Calu3 (cell line): ENCODE data around the gene EID3. TPM values are rescaled to one million over a fixed set of nuclear protein-coding genes. Genes with fewer than 3 reads are reported as not detected.

Source experiments
- BruUV-seq: library from RNA; stranded (reverse); fragments of 400-500 nt; replicated peaks from 2 replicates; lab custom pipeline; 2021; lab: Mats Ljungman, UMichigan
- CTCF ChIA-PET: fragments of 300-600 bp; sonication (Branson Sonifier 250); formaldehyde crosslinking; loops from one replicate; lab custom pipeline; 2022; ENCODE audit warnings: antibody characterized with exemption; lab: Charles Lee
- DNase-seq: peaks from one replicate; pipeline ENCODE4 v3.0.0; 2022
- H3K27ac Mint-ChIP-seq: one replicate; pipeline ENCODE4 v1.8.0; 2022; ENCODE audit warnings: mixed read lengths; ENCODE audit not compliant: unreplicated experiment
- H3K27me3 Mint-ChIP-seq: one replicate; pipeline ENCODE4 v1.8.0; 2022; ENCODE audit warnings: mixed read lengths; ENCODE audit not compliant: unreplicated experiment
- H3K36me3 Mint-ChIP-seq: one replicate; pipeline ENCODE4 v1.8.0; 2022; ENCODE audit warnings: mild to moderate bottlenecking, moderate library complexity, mixed read lengths; ENCODE audit not compliant: insufficient read depth, unreplicated experiment
- H3K4me1 Mint-ChIP-seq: one replicate; pipeline ENCODE4 v1.8.0; 2022; ENCODE audit warnings: mild to moderate bottlenecking, low read depth, mixed read lengths; ENCODE audit not compliant: unreplicated experiment
- H3K4me3 Mint-ChIP-seq: one replicate; pipeline ENCODE4 v1.8.0; 2022; ENCODE audit warnings: mild to moderate bottlenecking, low read depth, moderate library complexity, mixed read lengths; ENCODE audit not compliant: unreplicated experiment
- H3K9me3 Mint-ChIP-seq: one replicate; pipeline ENCODE4 v1.8.0; 2022; ENCODE audit warnings: low read depth, mixed read lengths; ENCODE audit not compliant: unreplicated experiment
- intact Hi-C: fragments of 100-400 bp; cut with micrococcal nuclease; formaldehyde crosslinking; loops from one replicate; pipeline ENCODE4 v1.10.0; 2022; ENCODE audit not compliant: unreplicated experiment
- total RNA-seq: library from RNA; stranded (reverse); gene quantifications from 2 replicates; pipeline ENCODE4 v1.2.3, GENCODE V29; 2022
- TF ChIP-seq, protein P1 (sequence below): fragments of 200-600 bp; IDR thresholded peaks from one replicate; pipeline ENCODE4 v1.8.0; 2022; ENCODE audit warnings: antibody characterized with exemption; ENCODE audit not compliant: unreplicated experiment

Gene EID3
- total RNA-seq, 1 experiment from 2014 or later, result 5.5 TPM

DNA sequence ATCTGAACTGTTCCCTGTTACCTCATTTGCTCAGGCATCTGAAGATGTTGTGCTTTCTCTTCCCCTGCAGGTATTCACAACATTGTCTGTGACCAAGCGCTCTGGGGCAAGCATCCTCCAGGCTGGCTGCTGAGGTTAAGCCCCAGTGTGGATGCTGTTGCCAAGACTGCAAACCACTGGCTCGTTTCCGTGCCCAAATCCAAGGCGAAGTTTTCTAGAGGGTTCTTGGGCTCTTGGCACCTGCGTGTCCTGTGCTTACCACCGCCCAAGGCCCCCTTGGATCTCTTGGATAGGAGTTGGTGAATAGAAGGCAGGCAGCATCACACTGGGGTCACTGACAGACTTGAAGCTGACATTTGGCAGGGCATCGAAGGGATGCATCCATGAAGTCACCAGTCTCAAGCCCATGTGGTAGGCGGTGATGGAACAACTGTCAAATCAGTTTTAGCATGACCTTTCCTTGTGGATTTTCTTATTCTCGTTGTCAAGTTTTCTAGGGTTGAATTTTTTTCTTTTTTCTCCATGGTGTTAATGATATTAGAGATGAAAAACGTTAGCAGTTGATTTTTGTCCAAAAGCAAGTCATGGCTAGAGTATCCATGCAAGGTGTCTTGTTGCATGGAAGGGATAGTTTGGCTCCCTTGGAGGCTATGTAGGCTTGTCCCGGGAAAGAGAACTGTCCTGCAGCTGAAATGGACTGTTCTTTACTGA is 44.9 kb downstream of the EID3 start:
- H3K4me3 Mint-ChIP-seq, result no peak overlapping the region
- TF ChIP-seq, protein P1, sequence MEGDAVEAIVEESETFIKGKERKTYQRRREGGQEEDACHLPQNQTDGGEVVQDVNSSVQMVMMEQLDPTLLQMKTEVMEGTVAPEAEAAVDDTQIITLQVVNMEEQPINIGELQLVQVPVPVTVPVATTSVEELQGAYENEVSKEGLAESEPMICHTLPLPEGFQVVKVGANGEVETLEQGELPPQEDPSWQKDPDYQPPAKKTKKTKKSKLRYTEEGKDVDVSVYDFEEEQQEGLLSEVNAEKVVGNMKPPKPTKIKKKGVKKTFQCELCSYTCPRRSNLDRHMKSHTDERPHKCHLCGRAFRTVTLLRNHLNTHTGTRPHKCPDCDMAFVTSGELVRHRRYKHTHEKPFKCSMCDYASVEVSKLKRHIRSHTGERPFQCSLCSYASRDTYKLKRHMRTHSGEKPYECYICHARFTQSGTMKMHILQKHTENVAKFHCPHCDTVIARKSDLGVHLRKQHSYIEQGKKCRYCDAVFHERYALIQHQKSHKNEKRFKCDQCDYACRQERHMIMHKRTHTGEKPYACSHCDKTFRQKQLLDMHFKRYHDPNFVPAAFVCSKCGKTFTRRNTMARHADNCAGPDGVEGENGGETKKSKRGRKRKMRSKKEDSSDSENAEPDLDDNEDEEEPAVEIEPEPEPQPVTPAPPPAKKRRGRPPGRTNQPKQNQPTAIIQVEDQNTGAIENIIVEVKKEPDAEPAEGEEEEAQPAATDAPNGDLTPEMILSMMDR, result no peak
- no peak for DNase-seq
- CTCF ChIA-PET, result no interaction called here
- intact Hi-C loops, result no loop called here
- peaks cover 73% of the 10 kb centered on the region for H3K36me3 Mint-ChIP-seq
- no peak overlapping the region for H3K27ac Mint-ChIP-seq
- peaks cover 9% of the 10 kb centered on the region for H3K4me1 Mint-ChIP-seq
- no peaks in the 10 kb centered on the region for H3K27me3 Mint-ChIP-seq
- H3K9me3 Mint-ChIP-seq, result no peaks in the 10 kb centered on the region
- no TSS peak for BruUV-seq

DNA sequence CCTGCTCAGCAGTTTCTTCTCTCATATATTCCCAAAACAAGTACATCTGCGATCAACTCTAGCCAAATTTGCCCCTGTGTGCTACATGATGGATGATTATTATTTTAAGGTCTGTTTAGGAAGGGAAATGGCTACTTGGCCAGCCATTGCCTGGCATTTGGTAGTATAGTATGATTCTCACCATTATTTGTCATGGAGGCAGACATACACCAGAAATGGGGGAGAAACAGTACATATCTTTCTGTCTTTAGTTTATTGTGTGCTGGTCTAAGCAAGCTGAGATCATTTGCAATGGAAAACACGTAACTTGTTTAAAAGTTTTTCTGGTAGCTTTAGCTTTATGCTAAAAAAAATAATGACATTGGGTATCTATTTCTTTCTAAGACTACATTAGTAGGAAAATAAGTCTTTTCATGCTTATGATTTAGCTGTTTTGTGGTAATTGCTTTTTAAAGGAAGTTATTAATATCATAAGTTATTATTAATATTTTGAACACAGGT is 45.5 kb downstream of the EID3 start:
- CTCF ChIA-PET, result no interaction called here
- Mint-ChIP-seq H3K27ac (no peak overlapping the region), H3K4me1 (peaks cover 9% of the 10 kb centered on the region), H3K9me3 (no peaks in the 10 kb centered on the region), H3K4me3 (no peak overlapping the region), H3K36me3 (peaks cover 74% of the 10 kb centered on the region), H3K27me3 (no peaks in the 10 kb centered on the region)
- TSS peak; percentile 55 for BruUV-seq
- intact Hi-C loops, result no loop called here
- TF ChIP-seq, protein P1, result no peak
- DNase-seq, result no peak

DNA sequence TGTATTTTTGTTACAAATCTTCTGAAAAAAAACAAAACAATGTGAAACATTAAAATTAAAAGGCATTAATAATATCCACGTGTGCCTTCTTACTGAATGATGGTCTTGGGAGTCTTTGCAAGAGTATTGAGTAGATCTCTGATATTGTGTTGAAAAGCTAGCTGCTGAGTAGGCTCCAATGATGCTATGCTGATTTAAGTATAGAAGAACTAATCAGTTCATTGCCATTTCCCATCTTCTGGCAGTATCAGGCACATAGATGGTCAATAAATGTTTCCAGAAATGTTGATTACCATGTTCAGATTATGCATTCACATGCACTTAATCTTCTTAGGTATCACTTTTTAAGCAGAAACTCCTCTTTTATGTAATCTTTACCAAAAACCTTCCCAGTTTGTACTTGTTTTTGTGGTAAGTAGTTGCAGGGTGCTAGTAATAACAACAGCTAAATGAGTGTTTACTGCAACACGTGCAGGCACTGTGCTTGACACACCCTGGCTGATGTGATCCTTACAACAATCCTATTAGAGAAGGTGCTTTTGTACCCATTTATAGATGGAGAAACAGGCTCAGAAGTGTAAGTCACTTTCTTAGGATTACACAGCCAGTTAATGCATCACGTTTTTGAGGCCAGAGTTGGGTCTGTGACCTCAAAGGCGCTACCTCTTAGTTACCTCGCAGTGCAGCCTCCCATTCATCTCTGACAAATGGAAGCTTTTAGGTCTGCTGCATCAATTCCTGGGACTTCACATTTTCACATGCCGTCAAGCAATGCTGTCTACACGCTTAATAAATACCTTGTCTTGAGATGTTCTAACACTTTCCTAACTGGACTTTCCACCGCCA is 46.9 kb downstream of the EID3 start:
- H3K36me3 Mint-ChIP-seq, result peaks cover 78% of the 10 kb centered on the region
- H3K4me3 Mint-ChIP-seq, result no peak overlapping the region
- CTCF ChIA-PET, result no interaction called here
- peak overlapping the region; percentile 10 for H3K27ac Mint-ChIP-seq
- H3K9me3 Mint-ChIP-seq, result no peaks in the 10 kb centered on the region
- TF ChIP-seq, protein P1, result no peak
- no TSS peak for BruUV-seq
- H3K27me3 Mint-ChIP-seq, result no peaks in the 10 kb centered on the region
- intact Hi-C loops, result no loop called here
- peaks cover 9% of the 10 kb centered on the region for H3K4me1 Mint-ChIP-seq
- DNase-seq, result no peak

DNA sequence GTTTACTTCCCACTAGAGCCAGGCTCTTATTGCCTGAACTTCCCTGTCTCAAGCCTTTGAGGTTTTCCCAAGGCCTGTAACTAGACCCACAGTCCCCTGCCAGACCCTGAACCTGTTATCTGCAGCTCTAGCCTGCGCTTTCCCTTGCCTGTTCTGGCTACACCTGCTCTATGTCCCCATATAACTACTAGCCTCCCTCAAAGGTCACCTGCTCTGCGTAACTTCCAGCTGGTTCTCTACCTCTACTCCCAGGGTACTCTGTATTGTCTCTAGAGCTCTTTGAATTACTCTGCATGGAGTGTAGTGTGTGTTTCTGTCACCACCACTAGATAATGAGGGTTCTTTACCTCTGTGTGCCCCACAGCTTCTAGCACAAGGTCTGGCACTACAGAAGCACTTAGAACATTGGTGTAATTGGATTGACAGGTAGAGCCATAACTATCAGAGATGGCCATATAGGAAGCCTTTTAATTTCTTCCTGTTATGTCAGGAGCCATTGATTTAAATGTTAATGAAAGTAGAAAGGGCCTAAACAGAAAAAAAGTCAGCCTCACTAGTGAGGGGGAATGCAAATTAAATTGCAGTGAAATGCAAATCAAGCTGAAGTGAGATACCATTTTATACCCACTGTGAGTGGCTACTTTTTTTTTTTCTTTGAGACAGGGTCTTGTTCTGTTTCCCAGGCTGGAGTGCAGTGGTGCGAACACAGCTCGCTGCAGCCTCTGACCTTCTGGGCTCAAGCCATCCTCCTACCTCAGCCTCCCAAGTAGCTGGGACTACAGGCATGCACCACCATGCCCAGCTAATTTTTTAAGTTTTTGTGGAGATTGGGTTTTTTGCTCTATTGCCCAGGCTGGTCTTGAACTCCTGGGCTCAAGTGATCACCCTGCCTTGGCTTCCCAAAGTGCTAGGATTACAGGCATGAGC is 47.8 kb downstream of the EID3 start:
- TF ChIP-seq, protein P1, result no peak
- no peak overlapping the region for H3K4me3 Mint-ChIP-seq
- H3K9me3 Mint-ChIP-seq, result no peaks in the 10 kb centered on the region
- intact Hi-C loops, result no loop called here
- peaks cover 9% of the 10 kb centered on the region for H3K4me1 Mint-ChIP-seq
- H3K27ac Mint-ChIP-seq, result peak overlapping the region; percentile 10
- BruUV-seq, result no TSS peak
- CTCF ChIA-PET, result no interaction called here
- DNase-seq, result no peak
- no peaks in the 10 kb centered on the region for H3K27me3 Mint-ChIP-seq
- H3K36me3 Mint-ChIP-seq, result peaks cover 87% of the 10 kb centered on the region
